ENCODE results near the gene TRNAU1AP.
A peak's percentile ranks its signal among the peaks of the same experiment; 100 is the strongest.
"Not testable (repeated sequence)": the region's sequence is repeated elsewhere in the genome, so short reads cannot be mapped to it uniquely, and the experiment has no call there.

The TRNAU1AP gene

GRCh38 chr1:28571911-28572310, 19.0 kb downstream of the TRNAU1AP start:
- peaks cover 7 to 61% (median 46%) of the 10 kb centered on the region in 5 donors for H3K36me3 ChIP-seq (ENCODE audit: control insufficient read depth in 5 of 5, insufficient read depth in 5 of 5, low read length in 5 of 5)
- no peak overlapping the region for H3K9ac ChIP-seq (ENCODE audit: low read length in 5 of 5)
- H3K4me1 ChIP-seq (ENCODE audit: control insufficient read depth in 5 of 5, insufficient read depth in 5 of 5, low read length in 5 of 5) = no peaks in the 10 kb centered on the region
- H3K27me3 ChIP-seq (ENCODE audit: control insufficient read depth in 5 of 5, insufficient read depth in 4 of 5, low read length in 5 of 5) = no peaks in the 10 kb centered on the region
- H3K9me3 ChIP-seq (ENCODE audit: control insufficient read depth in 5 of 5, low read length in 5 of 5) = no peaks in the 10 kb centered on the region
- H3K4me3 ChIP-seq (ENCODE audit: low read depth in 1 of 5, low read length in 5 of 5) = no peak overlapping the region
- no peak overlapping the region for H3K27ac ChIP-seq (ENCODE audit: low read depth, low read length)

GRCh38 chr1:28572891-28573290, 20.0 kb downstream of the TRNAU1AP start:
- peaks cover 7 to 61% (median 46%) of the 10 kb centered on the region in 5 donors for H3K36me3 ChIP-seq (ENCODE audit: control insufficient read depth in 5 of 5, insufficient read depth in 5 of 5, low read length in 5 of 5)
- H3K4me1 ChIP-seq (ENCODE audit: control insufficient read depth in 5 of 5, insufficient read depth in 5 of 5, low read length in 5 of 5); H3K4me3 ChIP-seq (ENCODE audit: low read depth in 1 of 5, low read length in 5 of 5); H3K27me3 ChIP-seq (ENCODE audit: control insufficient read depth in 5 of 5, insufficient read depth in 4 of 5, low read length in 5 of 5); H3K9me3 ChIP-seq (ENCODE audit: control insufficient read depth in 5 of 5, low read length in 5 of 5); H3K9ac ChIP-seq (ENCODE audit: low read length in 5 of 5); H3K27ac ChIP-seq (ENCODE audit: low read depth, low read length): not testable (repeated sequence)

GRCh38 chr1:28573564-28573963, 20.7 kb downstream of the TRNAU1AP start:
- peaks cover 0 to 7% (median 0%) of the 10 kb centered on the region in 5 donors for H3K4me1 ChIP-seq (ENCODE audit: control insufficient read depth in 5 of 5, insufficient read depth in 5 of 5, low read length in 5 of 5)
- no peak overlapping the region for H3K9ac ChIP-seq (ENCODE audit: low read length in 5 of 5)
- no peak overlapping the region for H3K27ac ChIP-seq (ENCODE audit: low read depth, low read length)
- H3K36me3 ChIP-seq (ENCODE audit: control insufficient read depth in 5 of 5, insufficient read depth in 5 of 5, low read length in 5 of 5) = peaks cover 9 to 61% (median 44%) of the 10 kb centered on the region in 5 donors
- no peaks in the 10 kb centered on the region for H3K27me3 ChIP-seq (ENCODE audit: control insufficient read depth in 5 of 5, insufficient read depth in 4 of 5, low read length in 5 of 5)
- H3K9me3 ChIP-seq (ENCODE audit: control insufficient read depth in 5 of 5, low read length in 5 of 5) = no peaks in the 10 kb centered on the region
- no peak overlapping the region for H3K4me3 ChIP-seq (ENCODE audit: low read depth in 1 of 5, low read length in 5 of 5)

GRCh38 chr1:28577052-28577678, 24.3 kb downstream of the TRNAU1AP start:
- H3K9ac ChIP-seq (ENCODE audit: low read length in 5 of 5) = peak overlapping the region in 1 of 5 donors; percentile 44
- no peaks in the 10 kb centered on the region for H3K27me3 ChIP-seq (ENCODE audit: control insufficient read depth in 5 of 5, insufficient read depth in 4 of 5, low read length in 5 of 5)
- peaks cover 0 to 40% (median 24%) of the 10 kb centered on the region in 5 donors for H3K4me1 ChIP-seq (ENCODE audit: control insufficient read depth in 5 of 5, insufficient read depth in 5 of 5, low read length in 5 of 5)
- H3K9me3 ChIP-seq (ENCODE audit: control insufficient read depth in 5 of 5, low read length in 5 of 5) = no peaks in the 10 kb centered on the region
- no peak overlapping the region for H3K27ac ChIP-seq (ENCODE audit: low read depth, low read length)
- peaks cover 14 to 58% (median 41%) of the 10 kb centered on the region in 5 donors for H3K36me3 ChIP-seq (ENCODE audit: control insufficient read depth in 5 of 5, insufficient read depth in 5 of 5, low read length in 5 of 5)
- H3K4me3 ChIP-seq (ENCODE audit: low read depth in 1 of 5, low read length in 5 of 5) = no peak overlapping the region

- H3K9me3 ChIP-seq (ENCODE audit: control insufficient read depth in 5 of 5, low read length in 5 of 5) = no peaks in the 10 kb centered on the region
- no peak overlapping the region for H3K4me3 ChIP-seq (ENCODE audit: low read depth in 1 of 5, low read length in 5 of 5)
- peaks cover 14 to 58% (median 41%) of the 10 kb centered on the region in 5 donors for H3K36me3 ChIP-seq (ENCODE audit: control insufficient read depth in 5 of 5, insufficient read depth in 5 of 5, low read length in 5 of 5)
- no peaks in the 10 kb centered on the region for H3K27me3 ChIP-seq (ENCODE audit: control insufficient read depth in 5 of 5, insufficient read depth in 4 of 5, low read length in 5 of 5)
- H3K9ac ChIP-seq (ENCODE audit: low read length in 5 of 5) = peak overlapping the region in 1 of 5 donors; percentile 22
- no peak overlapping the region for H3K27ac ChIP-seq (ENCODE audit: low read depth, low read length)
- peaks cover 0 to 45% (median 29%) of the 10 kb centered on the region in 5 donors for H3K4me1 ChIP-seq (ENCODE audit: control insufficient read depth in 5 of 5, insufficient read depth in 5 of 5, low read length in 5 of 5)
These were observed 25.1 kb downstream of the TRNAU1AP start for GRCh38 chr1:28577738-28578536.

GRCh38 chr1:28578696-28579218, 25.9 kb downstream of the TRNAU1AP start:
- Histone ChIP-seq H3K36me3 (ENCODE audit: control insufficient read depth in 5 of 5, insufficient read depth in 5 of 5, low read length in 5 of 5) (peaks cover 14 to 52% (median 39%) of the 10 kb centered on the region in 5 donors), H3K27ac (ENCODE audit: low read depth, low read length) (no peak overlapping the region), H3K9me3 (ENCODE audit: control insufficient read depth in 5 of 5, low read length in 5 of 5) (no peaks in the 10 kb centered on the region), H3K9ac (ENCODE audit: low read length in 5 of 5) (peak overlapping the region in 1 of 5 donors; percentile 48), H3K4me1 (ENCODE audit: control insufficient read depth in 5 of 5, insufficient read depth in 5 of 5, low read length in 5 of 5) (peaks cover 0 to 47% (median 32%) of the 10 kb centered on the region in 5 donors), H3K27me3 (ENCODE audit: control insufficient read depth in 5 of 5, insufficient read depth in 4 of 5, low read length in 5 of 5) (no peaks in the 10 kb centered on the region), H3K4me3 (ENCODE audit: low read depth in 1 of 5, low read length in 5 of 5) (no peak overlapping the region)

- H3K36me3 ChIP-seq (ENCODE audit: control insufficient read depth in 5 of 5, insufficient read depth in 5 of 5, low read length in 5 of 5) = peaks cover 14 to 47% (median 39%) of the 10 kb centered on the region in 5 donors
- no peaks in the 10 kb centered on the region for H3K9me3 ChIP-seq (ENCODE audit: control insufficient read depth in 5 of 5, low read length in 5 of 5)
- no peak overlapping the region for H3K27ac ChIP-seq (ENCODE audit: low read depth, low read length)
- H3K4me1 ChIP-seq (ENCODE audit: control insufficient read depth in 5 of 5, insufficient read depth in 5 of 5, low read length in 5 of 5) = peaks cover 0 to 47% (median 32%) of the 10 kb centered on the region in 5 donors
- H3K9ac ChIP-seq (ENCODE audit: low read length in 5 of 5) = peak overlapping the region in 3 of 5 donors; percentile 12 to 56 (median 21)
- no peaks in the 10 kb centered on the region for H3K27me3 ChIP-seq (ENCODE audit: control insufficient read depth in 5 of 5, insufficient read depth in 4 of 5, low read length in 5 of 5)
- peak overlapping the region in 3 of 5 donors; percentile 92 to 98 (median 94) for H3K4me3 ChIP-seq (ENCODE audit: low read depth in 1 of 5, low read length in 5 of 5)
These were observed 26.5 kb downstream of the TRNAU1AP start for GRCh38 chr1:28579401-28579800.

GRCh38 chr1:28580722-28581530, 28.0 kb downstream of the TRNAU1AP start:
- Histone ChIP-seq H3K27me3 (ENCODE audit: control insufficient read depth in 5 of 5, insufficient read depth in 4 of 5, low read length in 5 of 5) (no peaks in the 10 kb centered on the region), H3K27ac (ENCODE audit: low read depth, low read length) (peak overlapping the region; percentile 91), H3K4me3 (ENCODE audit: low read depth in 1 of 5, low read length in 5 of 5) (peak overlapping the region; percentile 84 to 98 (median 93)), H3K4me1 (ENCODE audit: control insufficient read depth in 5 of 5, insufficient read depth in 5 of 5, low read length in 5 of 5) (peaks cover 0 to 47% (median 32%) of the 10 kb centered on the region in 5 donors), H3K9ac (ENCODE audit: low read length in 5 of 5) (peak overlapping the region; percentile 82 to 95 (median 90)), H3K9me3 (ENCODE audit: control insufficient read depth in 5 of 5, low read length in 5 of 5) (no peaks in the 10 kb centered on the region), H3K36me3 (ENCODE audit: control insufficient read depth in 5 of 5, insufficient read depth in 5 of 5, low read length in 5 of 5) (peaks cover 14 to 39% (median 34%) of the 10 kb centered on the region in 5 donors)

- H3K4me1 ChIP-seq (ENCODE audit: control insufficient read depth in 5 of 5, insufficient read depth in 5 of 5, low read length in 5 of 5) = peaks cover 0 to 47% (median 32%) of the 10 kb centered on the region in 5 donors
- peak overlapping the region; percentile 84 to 98 (median 93) for H3K4me3 ChIP-seq (ENCODE audit: low read depth in 1 of 5, low read length in 5 of 5)
- H3K36me3 ChIP-seq (ENCODE audit: control insufficient read depth in 5 of 5, insufficient read depth in 5 of 5, low read length in 5 of 5) = peaks cover 14 to 37% (median 33%) of the 10 kb centered on the region in 5 donors
- H3K27me3 ChIP-seq (ENCODE audit: control insufficient read depth in 5 of 5, insufficient read depth in 4 of 5, low read length in 5 of 5) = no peaks in the 10 kb centered on the region
- no peaks in the 10 kb centered on the region for H3K9me3 ChIP-seq (ENCODE audit: control insufficient read depth in 5 of 5, low read length in 5 of 5)
- peak overlapping the region; percentile 91 for H3K27ac ChIP-seq (ENCODE audit: low read depth, low read length)
- peak overlapping the region; percentile 86 to 95 (median 90) for H3K9ac ChIP-seq (ENCODE audit: low read length in 5 of 5)
These were observed 28.8 kb downstream of the TRNAU1AP start for GRCh38 chr1:28581531-28582247.

Data from subcutaneous abdominal adipose tissue (tissue), 5 donors.